GM23338 (cell line): ENCODE data around the gene MINK1. TPM values are rescaled to one million over a fixed set of nuclear protein-coding genes. Genes with fewer than 3 reads are reported as not detected.

Experiments used
- ATAC-seq: fragments of 200-7000 bp; cut with Tn5 transposase; 3 replicates; pipeline ENCODE4 v1.9.1; 2020
- DNase-seq: peaks from one replicate; pipeline ENCODE4 v3.0.0-alpha.2; 2015; ENCODE audit warnings: low spot score
- H2AFZ ChIP-seq: fragments of 200-600 bp; sonication (generic); 2 replicates; pipeline ENCODE4 v1.8.0; 2016; ENCODE audit warnings: antibody characterized with exemption, mild to moderate bottlenecking, moderate library complexity
- H3F3A ChIP-seq: fragments of 200-600 bp; sonication (generic); replicated peaks from 2 replicates; pipeline ENCODE4 v1.8.0; 2017; ENCODE audit warnings: antibody characterized with exemption, mixed run types, low read depth
- H3K27ac ChIP-seq: fragments of 200-600 bp; sonication (generic); 2 replicates; pipeline ENCODE4 v1.6.1; 2016; ENCODE audit warnings: low read depth
- H3K27me3 ChIP-seq: fragments of 200-600 bp; sonication (generic); 2 replicates; pipeline ENCODE4 v1.8.0; 2016; ENCODE audit warnings: mild to moderate bottlenecking, mixed run types, moderate library complexity; ENCODE audit not compliant: insufficient read depth
- H3K36me3 ChIP-seq: fragments of 200-600 bp; sonication (generic); 2 replicates; pipeline ENCODE4 v1.8.0; 2016; ENCODE audit warnings: mild to moderate bottlenecking; ENCODE audit not compliant: insufficient read depth
- H3K4me1 ChIP-seq: fragments of 200-600 bp; sonication (generic); 2 replicates; pipeline ENCODE4 v1.8.0; 2016; ENCODE audit warnings: mild to moderate bottlenecking, moderate library complexity; ENCODE audit not compliant: insufficient read depth
- H3K4me2 ChIP-seq: fragments of 200-600 bp; sonication (generic); 2 replicates; pipeline ENCODE4 v1.7.1; 2017; ENCODE audit warnings: mixed run types
- H3K4me3 ChIP-seq: fragments of 200-600 bp; sonication (generic); 2 replicates; pipeline ENCODE4 v1.6.1; 2016; ENCODE audit warnings: mixed run types
- H3K79me2 ChIP-seq: fragments of 200-600 bp; sonication (generic); replicated peaks from 2 replicates; pipeline ENCODE4 v1.8.0; 2017; ENCODE audit warnings: mild to moderate bottlenecking; ENCODE audit not compliant: insufficient read depth
- H3K9me2 ChIP-seq: fragments of 200-600 bp; sonication (generic); 2 replicates; pipeline ENCODE4 v1.8.0; 2017; ENCODE audit not compliant: insufficient read depth
- H4K20me1 ChIP-seq: fragments of 200-600 bp; sonication (generic); replicated peaks from 2 replicates; pipeline ENCODE4 v1.8.0; 2017; ENCODE audit warnings: mild to moderate bottlenecking; ENCODE audit not compliant: insufficient read depth
- H3K27ac Mint-ChIP-seq: 2 replicates; pipeline ENCODE4 v1.8.0; 2020; ENCODE audit warnings: inconsistent platforms, mild to moderate bottlenecking, moderate library complexity, mixed read lengths
- H3K27me3 Mint-ChIP-seq: 3 replicates; pipeline ENCODE4 v1.8.0; 2022; ENCODE audit warnings: low read depth, mild to moderate bottlenecking, moderate library complexity, mixed read lengths, inconsistent platforms; ENCODE audit not compliant: insufficient read depth, poor library complexity
- H3K36me3 Mint-ChIP-seq: 3 replicates; pipeline ENCODE4 v1.8.0; 2021; ENCODE audit warnings: low read depth, mild to moderate bottlenecking, inconsistent platforms, moderate library complexity, mixed read lengths
- H3K4me1 Mint-ChIP-seq: 3 replicates; pipeline ENCODE4 v1.8.0; 2020; ENCODE audit warnings: mild to moderate bottlenecking, inconsistent platforms, mixed read lengths
- H3K4me3 Mint-ChIP-seq: 3 replicates; pipeline ENCODE4 v1.8.0; 2021; ENCODE audit warnings: moderate library complexity, mild to moderate bottlenecking, inconsistent platforms, mixed read lengths
- H3K9me3 Mint-ChIP-seq: 3 replicates; pipeline ENCODE4 v1.8.0; 2020; ENCODE audit warnings: moderate library complexity, mild to moderate bottlenecking, inconsistent platforms, mixed read lengths
- CREB1 ChIP-seq: fragments of 250-450 bp; sonication (Bioruptor Pico); IDR thresholded peaks from 2 replicates; pipeline ENCODE4 v1.5.0; 2020; ENCODE audit warnings: low read depth, mild to moderate bottlenecking, moderate library complexity
- EZH2phosphoT487 ChIP-seq: fragments of 200-600 bp; sonication (generic); IDR thresholded peaks from one replicate; pipeline ENCODE4 v1.8.1; 2018; ENCODE audit warnings: antibody characterized with exemption; ENCODE audit not compliant: unreplicated experiment
- POLR2AphosphoS5 ChIP-seq: IDR thresholded peaks from 2 replicates; pipeline ENCODE4 v1.6.1; 2016; ENCODE audit warnings: antibody characterized with exemption, low read depth
- STAT1 ChIP-seq: IDR thresholded peaks from one replicate; pipeline ENCODE4 v1.6.1; 2016; ENCODE audit warnings: antibody characterized with exemption; ENCODE audit not compliant: unreplicated experiment
- polyA plus RNA-seq: library from polyadenylated mRNA; unstranded; fragments of >200 nt; fragmentation: Nextera tagmentation; extraction: Ambion mirVana; gene quantifications from 2 replicates; pipeline ENCODE4 v1.2.1, GENCODE V29; 2016
- total RNA-seq: library from RNA; depleted of rRNA; stranded (reverse); fragments of >200 nt; shearing (Covaris generic); gene quantifications from 2 replicates; pipeline ENCODE4 v1.2.3, GENCODE V29; 2014
- TF ChIP-seq, protein P1 (sequence below), 2 experiments: fragments of 200-600 bp in 1 of 2; sonication (generic) in 1 of 2; conservative IDR thresholded peaks; 2 replicates each; pipeline versions ENCODE4 v1.5.1 to v1.6.1; 2016 to 2017; ENCODE audit warnings: antibody characterized with exemption in 2 of 2, low read depth in 2 of 2, mild to moderate bottlenecking in 2 of 2, moderate library complexity in 1 of 2
- TF ChIP-seq, protein P2 (sequence below): fragments of 250-450 bp; sonication (Bioruptor Pico); IDR thresholded peaks from 2 replicates; pipeline ENCODE4 v1.5.0; 2020; ENCODE audit warnings: mild to moderate bottlenecking, moderate library complexity
- TF ChIP-seq, protein P3 (sequence below): IDR thresholded peaks from 2 replicates; pipeline ENCODE4 v1.6.1; 2016; ENCODE audit warnings: antibody characterized with exemption

MINK1 gene
- total and polyA plus RNA-seq, 2 experiments from 2014 or later: 17.3 to 54.9 TPM

DNA sequence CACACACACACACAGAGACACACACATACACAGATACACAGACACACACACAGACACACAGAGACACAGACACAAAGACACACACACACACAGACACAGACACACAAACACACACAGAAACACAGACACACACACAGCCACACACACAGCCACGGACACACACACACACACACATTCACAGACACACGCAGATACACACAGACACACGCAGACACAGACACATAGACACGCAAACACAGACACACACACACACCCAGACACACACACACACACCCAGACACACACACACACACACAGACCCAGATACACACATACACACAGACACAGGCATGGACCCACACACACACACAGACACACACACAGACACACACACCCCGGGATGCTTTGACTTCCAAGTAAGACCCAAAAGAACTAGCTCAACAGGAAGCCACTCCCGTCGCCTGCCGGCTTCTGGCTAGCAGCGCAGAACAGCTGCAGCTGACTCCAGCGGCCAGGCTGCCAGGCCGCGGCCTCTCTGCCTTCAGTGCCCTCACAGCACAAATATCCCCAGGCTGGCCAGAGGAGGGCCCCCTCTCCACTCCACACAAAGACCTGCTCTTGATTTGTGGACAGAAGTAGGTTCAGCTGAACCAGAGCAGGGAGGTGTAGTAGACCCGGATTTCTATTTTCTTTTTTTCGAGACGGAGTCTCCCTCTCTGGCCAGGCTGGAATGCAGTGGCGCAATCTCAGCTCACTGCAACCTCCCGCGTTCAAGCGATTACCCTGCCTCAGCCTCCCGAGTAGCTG is 75.8 kb downstream of the MINK1 start:
- Histone ChIP-seq H4K20me1 (no peaks in the 10 kb centered on the region), H3K27me3 (no peaks in the 10 kb centered on the region), H3K4me2 (peak overlapping the region; percentile 61; the same call in 1 of the 2 replicates), H3K79me2 (no peaks in the 10 kb centered on the region), H3K27ac (peak overlapping the region; percentile 35; the same call in 1 of the 2 replicates), H3K36me3 (no peaks in the 10 kb centered on the region), H2AFZ (peak overlapping the region; percentile 70), H3K4me1 (peaks cover 6% of the 10 kb centered on the region), H3K9me2 (no peaks in the 10 kb centered on the region), H3K4me3 (no peak overlapping the region), H3F3A (peaks cover 14% of the 10 kb centered on the region)
- peaks cover 8% of the 10 kb centered on the region for H3K27me3 Mint-ChIP-seq
- ATAC-seq (peak; percentile 97), DNase-seq (peak; percentile 96)
- H3K4me1 Mint-ChIP-seq: no peaks in the 10 kb centered on the region; the same call in 2 of the 3 replicates
- no peak overlapping the region for H3K27ac Mint-ChIP-seq
- H3K36me3 Mint-ChIP-seq: no peaks in the 10 kb centered on the region
- no peak for TF ChIP-seq POLR2AphosphoS5
- TF ChIP-seq, protein P1, sequence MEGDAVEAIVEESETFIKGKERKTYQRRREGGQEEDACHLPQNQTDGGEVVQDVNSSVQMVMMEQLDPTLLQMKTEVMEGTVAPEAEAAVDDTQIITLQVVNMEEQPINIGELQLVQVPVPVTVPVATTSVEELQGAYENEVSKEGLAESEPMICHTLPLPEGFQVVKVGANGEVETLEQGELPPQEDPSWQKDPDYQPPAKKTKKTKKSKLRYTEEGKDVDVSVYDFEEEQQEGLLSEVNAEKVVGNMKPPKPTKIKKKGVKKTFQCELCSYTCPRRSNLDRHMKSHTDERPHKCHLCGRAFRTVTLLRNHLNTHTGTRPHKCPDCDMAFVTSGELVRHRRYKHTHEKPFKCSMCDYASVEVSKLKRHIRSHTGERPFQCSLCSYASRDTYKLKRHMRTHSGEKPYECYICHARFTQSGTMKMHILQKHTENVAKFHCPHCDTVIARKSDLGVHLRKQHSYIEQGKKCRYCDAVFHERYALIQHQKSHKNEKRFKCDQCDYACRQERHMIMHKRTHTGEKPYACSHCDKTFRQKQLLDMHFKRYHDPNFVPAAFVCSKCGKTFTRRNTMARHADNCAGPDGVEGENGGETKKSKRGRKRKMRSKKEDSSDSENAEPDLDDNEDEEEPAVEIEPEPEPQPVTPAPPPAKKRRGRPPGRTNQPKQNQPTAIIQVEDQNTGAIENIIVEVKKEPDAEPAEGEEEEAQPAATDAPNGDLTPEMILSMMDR (conservative IDR thresholded peaks at IDR 0.05; ENCODE audit: low read depth in 2 of 2): peak; percentile 82 to 95
- TF ChIP-seq CREB1 (CRISPR knock-in tag): no peak
- no peak for TF ChIP-seq STAT1
- TF ChIP-seq EZH2phosphoT487: no peak
- TF ChIP-seq, protein P2, sequence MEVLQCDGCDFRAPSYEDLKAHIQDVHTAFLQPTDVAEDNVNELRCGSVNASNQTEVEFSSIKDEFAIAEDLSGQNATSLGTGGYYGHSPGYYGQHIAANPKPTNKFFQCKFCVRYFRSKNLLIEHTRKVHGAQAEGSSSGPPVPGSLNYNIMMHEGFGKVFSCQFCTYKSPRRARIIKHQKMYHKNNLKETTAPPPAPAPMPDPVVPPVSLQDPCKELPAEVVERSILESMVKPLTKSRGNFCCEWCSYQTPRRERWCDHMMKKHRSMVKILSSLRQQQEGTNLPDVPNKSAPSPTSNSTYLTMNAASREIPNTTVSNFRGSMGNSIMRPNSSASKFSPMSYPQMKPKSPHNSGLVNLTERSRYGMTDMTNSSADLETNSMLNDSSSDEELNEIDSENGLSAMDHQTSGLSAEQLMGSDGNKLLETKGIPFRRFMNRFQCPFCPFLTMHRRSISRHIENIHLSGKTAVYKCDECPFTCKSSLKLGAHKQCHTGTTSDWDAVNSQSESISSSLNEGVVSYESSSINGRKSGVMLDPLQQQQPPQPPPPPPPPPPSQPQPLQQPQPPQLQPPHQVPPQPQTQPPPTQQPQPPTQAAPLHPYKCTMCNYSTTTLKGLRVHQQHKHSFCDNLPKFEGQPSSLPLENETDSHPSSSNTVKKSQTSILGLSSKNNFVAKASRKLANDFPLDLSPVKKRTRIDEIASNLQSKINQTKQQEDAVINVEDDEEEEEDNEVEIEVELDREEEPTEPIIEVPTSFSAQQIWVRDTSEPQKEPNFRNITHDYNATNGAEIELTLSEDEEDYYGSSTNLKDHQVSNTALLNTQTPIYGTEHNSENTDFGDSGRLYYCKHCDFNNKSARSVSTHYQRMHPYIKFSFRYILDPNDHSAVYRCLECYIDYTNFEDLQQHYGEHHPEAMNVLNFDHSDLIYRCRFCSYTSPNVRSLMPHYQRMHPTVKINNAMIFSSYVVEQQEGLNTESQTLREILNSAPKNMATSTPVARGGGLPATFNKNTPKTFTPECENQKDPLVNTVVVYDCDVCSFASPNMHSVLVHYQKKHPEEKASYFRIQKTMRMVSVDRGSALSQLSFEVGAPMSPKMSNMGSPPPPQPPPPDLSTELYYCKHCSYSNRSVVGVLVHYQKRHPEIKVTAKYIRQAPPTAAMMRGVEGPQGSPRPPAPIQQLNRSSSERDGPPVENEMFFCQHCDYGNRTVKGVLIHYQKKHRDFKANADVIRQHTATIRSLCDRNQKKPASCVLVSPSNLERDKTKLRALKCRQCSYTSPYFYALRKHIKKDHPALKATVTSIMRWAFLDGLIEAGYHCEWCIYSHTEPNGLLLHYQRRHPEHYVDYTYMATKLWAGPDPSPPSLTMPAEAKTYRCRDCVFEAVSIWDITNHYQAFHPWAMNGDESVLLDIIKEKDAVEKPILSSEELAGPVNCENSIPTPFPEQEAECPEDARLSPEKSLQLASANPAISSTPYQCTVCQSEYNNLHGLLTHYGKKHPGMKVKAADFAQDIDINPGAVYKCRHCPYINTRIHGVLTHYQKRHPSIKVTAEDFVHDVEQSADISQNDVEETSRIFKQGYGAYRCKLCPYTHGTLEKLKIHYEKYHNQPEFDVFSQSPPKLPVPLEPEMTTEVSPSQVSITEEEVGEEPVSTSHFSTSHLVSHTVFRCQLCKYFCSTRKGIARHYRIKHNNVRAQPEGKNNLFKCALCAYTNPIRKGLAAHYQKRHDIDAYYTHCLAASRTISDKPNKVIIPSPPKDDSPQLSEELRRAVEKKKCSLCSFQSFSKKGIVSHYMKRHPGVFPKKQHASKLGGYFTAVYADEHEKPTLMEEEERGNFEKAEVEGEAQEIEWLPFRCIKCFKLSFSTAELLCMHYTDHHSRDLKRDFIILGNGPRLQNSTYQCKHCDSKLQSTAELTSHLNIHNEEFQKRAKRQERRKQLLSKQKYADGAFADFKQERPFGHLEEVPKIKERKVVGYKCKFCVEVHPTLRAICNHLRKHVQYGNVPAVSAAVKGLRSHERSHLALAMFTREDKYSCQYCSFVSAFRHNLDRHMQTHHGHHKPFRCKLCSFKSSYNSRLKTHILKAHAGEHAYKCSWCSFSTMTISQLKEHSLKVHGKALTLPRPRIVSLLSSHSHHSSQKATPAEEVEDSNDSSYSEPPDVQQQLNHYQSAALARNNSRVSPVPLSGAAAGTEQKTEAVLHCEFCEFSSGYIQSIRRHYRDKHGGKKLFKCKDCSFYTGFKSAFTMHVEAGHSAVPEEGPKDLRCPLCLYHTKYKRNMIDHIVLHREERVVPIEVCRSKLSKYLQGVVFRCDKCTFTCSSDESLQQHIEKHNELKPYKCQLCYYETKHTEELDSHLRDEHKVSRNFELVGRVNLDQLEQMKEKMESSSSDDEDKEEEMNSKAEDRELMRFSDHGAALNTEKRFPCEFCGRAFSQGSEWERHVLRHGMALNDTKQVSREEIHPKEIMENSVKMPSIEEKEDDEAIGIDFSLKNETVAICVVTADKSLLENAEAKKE (CRISPR knock-in tag): no peak
- TF ChIP-seq, protein P3, sequence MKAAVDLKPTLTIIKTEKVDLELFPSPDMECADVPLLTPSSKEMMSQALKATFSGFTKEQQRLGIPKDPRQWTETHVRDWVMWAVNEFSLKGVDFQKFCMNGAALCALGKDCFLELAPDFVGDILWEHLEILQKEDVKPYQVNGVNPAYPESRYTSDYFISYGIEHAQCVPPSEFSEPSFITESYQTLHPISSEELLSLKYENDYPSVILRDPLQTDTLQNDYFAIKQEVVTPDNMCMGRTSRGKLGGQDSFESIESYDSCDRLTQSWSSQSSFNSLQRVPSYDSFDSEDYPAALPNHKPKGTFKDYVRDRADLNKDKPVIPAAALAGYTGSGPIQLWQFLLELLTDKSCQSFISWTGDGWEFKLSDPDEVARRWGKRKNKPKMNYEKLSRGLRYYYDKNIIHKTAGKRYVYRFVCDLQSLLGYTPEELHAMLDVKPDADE: no peak
- H3K4me3 Mint-ChIP-seq: no peak overlapping the region
- H3K9me3 Mint-ChIP-seq: no peaks in the 10 kb centered on the region
